Muscle layer of colon (tissue), 2 donors: ENCODE results near the gene NPAS3.

Experiments used
- H3K27ac ChIP-seq: one replicate; pipeline ENCODE4 v1.7.0; 2013; ENCODE audit warnings: low read depth, mild to moderate bottlenecking, low read length, moderate library complexity
- H3K27me3 ChIP-seq, 2 donors: one replicate each; pipeline ENCODE4 v1.7.0; 2013; ENCODE audit warnings: low read length in 2 of 2, mild to moderate bottlenecking in 2 of 2; ENCODE audit not compliant: insufficient read depth in 2 of 2, control insufficient read depth in 1 of 2
- H3K36me3 ChIP-seq: one replicate; pipeline ENCODE4 v1.7.0; 2013; ENCODE audit warnings: mild to moderate bottlenecking, low read length; ENCODE audit not compliant: insufficient read depth
- H3K4me1 ChIP-seq: one replicate; pipeline ENCODE4 v1.7.0; 2013; ENCODE audit warnings: mild to moderate bottlenecking, low read length; ENCODE audit not compliant: insufficient read depth
- H3K4me3 ChIP-seq, 2 donors: one replicate each; pipeline ENCODE4 v1.7.0; 2013; ENCODE audit warnings: low read length in 2 of 2, low read depth in 1 of 2, mild to moderate bottlenecking in 1 of 2, moderate library complexity in 1 of 2
- H3K9ac ChIP-seq: one replicate; pipeline ENCODE4 v1.7.0; 2013; ENCODE audit warnings: low read length
- H3K9me3 ChIP-seq: one replicate; pipeline ENCODE4 v1.7.0; 2013; ENCODE audit warnings: mild to moderate bottlenecking, low read length
- donor health status: abdominal sarcoma.
- donor health status: Adenocarcinoma of cecum.

NPAS3 gene

DNA sequence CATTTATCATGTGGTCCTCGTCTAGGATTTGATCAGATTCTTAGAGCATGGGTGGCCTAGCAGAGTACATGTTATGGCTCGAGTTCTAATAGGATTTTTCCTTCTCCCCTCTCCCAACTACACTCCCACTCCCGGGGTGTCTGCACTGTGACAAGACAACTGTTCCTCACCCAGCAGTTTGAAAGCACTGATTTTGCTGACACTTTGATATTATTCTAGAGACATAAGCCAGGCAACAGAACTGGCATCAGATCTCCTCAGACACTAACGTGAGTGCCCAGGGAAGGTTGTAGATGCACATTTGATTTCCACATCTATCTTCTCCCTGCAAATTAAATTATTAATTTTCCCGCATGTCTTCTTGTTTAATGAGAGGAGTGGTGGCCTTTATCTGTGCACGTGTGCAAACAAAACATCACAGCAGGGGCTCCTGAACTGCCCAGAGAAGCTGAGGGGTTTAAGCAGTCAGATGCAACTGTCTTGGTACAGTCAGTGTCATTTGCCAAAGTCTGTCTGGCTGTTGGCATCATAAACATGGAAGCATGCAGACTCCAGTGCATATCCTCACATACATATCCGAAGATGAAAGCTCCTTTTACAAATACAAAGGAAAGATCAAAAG lies 491.8 kb downstream of the NPAS3 start:
- Histone ChIP-seq H3K9me3 (no peaks in the 10 kb centered on the region), H3K36me3 (no peaks in the 10 kb centered on the region), H3K27ac (no peak overlapping the region), H3K27me3 (no peaks in the 10 kb centered on the region), H3K9ac (no peak overlapping the region), H3K4me3 (no peak overlapping the region), H3K4me1 (no peaks in the 10 kb centered on the region)

DNA sequence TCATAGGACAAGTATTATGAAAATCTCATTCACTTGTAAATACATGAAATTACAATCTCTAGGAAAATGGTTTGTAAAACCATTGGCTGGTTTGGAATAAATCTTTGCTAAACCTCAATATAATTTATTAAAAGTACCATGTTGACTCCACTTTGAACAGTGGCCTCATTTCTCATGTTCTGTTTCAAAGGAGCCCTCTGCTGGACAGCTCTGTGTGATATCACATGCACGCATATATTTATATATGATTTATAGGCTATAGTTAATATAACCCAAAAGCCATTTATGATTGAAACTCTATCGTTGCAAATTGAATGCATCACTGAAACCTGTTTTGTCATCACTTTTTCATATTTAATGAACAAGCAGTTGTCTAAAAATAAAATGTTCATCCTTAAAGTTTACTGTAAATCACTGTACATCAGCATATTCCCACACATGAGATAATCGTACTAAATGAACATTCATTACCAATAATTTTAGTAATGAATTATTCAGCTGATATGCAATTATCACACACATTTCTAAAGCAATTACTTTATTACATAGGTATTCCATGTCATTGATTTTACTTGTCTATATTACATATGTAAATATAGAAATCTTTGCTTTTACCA lies 493.8 kb downstream of the NPAS3 start:
- Histone ChIP-seq H3K9ac (no peak overlapping the region), H3K36me3 (no peaks in the 10 kb centered on the region)

DNA sequence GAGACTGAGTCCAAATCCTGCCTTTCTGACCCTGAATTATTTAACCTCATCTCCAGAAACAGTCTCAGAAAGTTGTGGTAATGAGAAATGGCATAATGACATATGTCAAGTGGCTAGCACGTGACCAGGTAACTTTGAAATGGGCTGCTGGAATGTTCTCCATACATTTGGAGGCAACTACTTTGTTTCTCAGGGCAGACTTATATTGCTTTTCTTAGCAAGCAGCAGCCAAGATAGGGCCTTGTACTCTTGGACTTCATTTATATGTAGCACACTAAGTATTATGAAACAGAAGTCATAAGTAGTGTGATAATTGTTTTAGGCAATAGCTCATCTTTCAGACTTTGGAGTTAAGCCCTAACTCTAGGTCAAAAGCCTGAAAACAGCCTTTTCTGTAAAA lies 494.7 kb downstream of the NPAS3 start:
- Histone ChIP-seq H3K9ac (no peak overlapping the region), H3K36me3 (no peaks in the 10 kb centered on the region), H3K9me3 (no peaks in the 10 kb centered on the region), H3K4me3 (no peak overlapping the region), H3K27me3 (no peaks in the 10 kb centered on the region), H3K4me1 (no peaks in the 10 kb centered on the region), H3K27ac (no peak overlapping the region)

More for the DNA sequence above, 493.8 kb downstream of the NPAS3 start:
- H3K27ac ChIP-seq, result no peak overlapping the region
- no peaks in the 10 kb centered on the region for H3K9me3 ChIP-seq
- H3K27me3 ChIP-seq, result no peaks in the 10 kb centered on the region
- no peak overlapping the region for H3K4me3 ChIP-seq
- H3K4me1 ChIP-seq, result no peaks in the 10 kb centered on the region

GRCh38 chr14:33435911-33436689 lies 497.4 kb downstream of the NPAS3 start:
- Histone ChIP-seq H3K27me3 (no peaks in the 10 kb centered on the region), H3K9me3 (no peaks in the 10 kb centered on the region), H3K36me3 (no peaks in the 10 kb centered on the region), H3K4me3 (no peak overlapping the region), H3K4me1 (no peaks in the 10 kb centered on the region), H3K9ac (no peak overlapping the region), H3K27ac (no peak overlapping the region)

DNA sequence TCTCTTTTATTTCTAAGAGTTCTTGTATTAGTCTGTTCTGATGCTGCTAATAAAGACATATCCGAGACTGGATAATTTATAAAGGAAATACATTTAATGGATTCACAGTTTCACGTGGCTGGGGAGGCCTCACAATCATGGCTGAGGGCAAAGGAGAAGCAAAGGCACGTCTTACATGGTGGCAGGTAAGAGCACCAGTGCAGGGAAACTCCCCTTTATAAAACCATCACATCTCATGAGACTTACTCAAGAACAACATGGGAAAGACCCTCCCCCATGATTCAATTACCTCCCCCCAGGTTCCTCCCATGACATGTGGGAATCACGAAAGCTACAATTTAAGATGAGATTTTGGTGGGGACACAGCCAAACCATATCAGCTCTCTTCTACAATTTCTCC lies 503.0 kb downstream of the NPAS3 start:
- Histone ChIP-seq H3K9me3 (no peaks in the 10 kb centered on the region), H3K4me3 (no peak overlapping the region), H3K27ac (no peak overlapping the region), H3K27me3 (no peaks in the 10 kb centered on the region), H3K9ac (no peak overlapping the region), H3K36me3 (no peaks in the 10 kb centered on the region), H3K4me1 (no peaks in the 10 kb centered on the region)

DNA sequence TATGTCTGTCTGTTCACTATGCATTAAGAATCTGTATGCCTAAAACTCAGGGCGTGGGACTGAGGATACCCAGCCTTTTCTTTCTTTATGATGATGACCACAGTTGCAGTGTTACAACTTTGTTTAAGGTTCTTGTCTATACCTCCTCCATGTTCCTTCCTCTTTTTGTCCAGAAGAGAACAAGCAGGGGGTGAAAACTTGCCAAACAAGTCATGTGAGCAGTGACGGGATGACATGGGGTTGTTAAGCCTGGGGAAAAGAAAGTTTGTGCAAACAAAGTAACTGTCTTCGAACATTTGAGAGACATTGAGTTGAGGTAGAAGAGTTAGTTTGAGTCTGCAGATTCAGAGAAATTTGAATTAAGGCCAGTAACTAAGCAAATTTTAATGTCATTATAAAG lies 505.5 kb downstream of the NPAS3 start:
- Histone ChIP-seq H3K27ac (no peak overlapping the region), H3K4me1 (peaks cover 8% of the 10 kb centered on the region), H3K4me3 (no peak overlapping the region), H3K9me3 (no peaks in the 10 kb centered on the region), H3K27me3 (no peaks in the 10 kb centered on the region), H3K36me3 (no peaks in the 10 kb centered on the region), H3K9ac (no peak overlapping the region)

GRCh38 chr14:33449268-33449667 lies 510.6 kb downstream of the NPAS3 start:
- H3K9me3 ChIP-seq, result no peaks in the 10 kb centered on the region
- H3K27ac ChIP-seq, result no peak overlapping the region
- H3K36me3 ChIP-seq, result no peaks in the 10 kb centered on the region
- H3K27me3 ChIP-seq, result no peaks in the 10 kb centered on the region
- H3K4me1 ChIP-seq, result peaks cover 44% of the 10 kb centered on the region
- H3K4me3 ChIP-seq, result no peak overlapping the region
- H3K9ac ChIP-seq, result no peak overlapping the region

- Histone ChIP-seq H3K4me3 (no peak overlapping the region), H3K4me1 (peaks cover 50% of the 10 kb centered on the region), H3K9me3 (no peaks in the 10 kb centered on the region), H3K36me3 (no peaks in the 10 kb centered on the region), H3K9ac (no peak overlapping the region), H3K27ac (no peak overlapping the region), H3K27me3 (no peaks in the 10 kb centered on the region)
Observed at GRCh38 chr14:33449703-33450395, 511.2 kb downstream of the NPAS3 start.

GRCh38 chr14:33450416-33450815 lies 511.7 kb downstream of the NPAS3 start:
- Histone ChIP-seq H3K9ac (no peak overlapping the region), H3K9me3 (no peaks in the 10 kb centered on the region), H3K4me3 (no peak overlapping the region), H3K4me1 (peaks cover 54% of the 10 kb centered on the region), H3K27me3 (no peaks in the 10 kb centered on the region), H3K27ac (no peak overlapping the region), H3K36me3 (no peaks in the 10 kb centered on the region)

DNA sequence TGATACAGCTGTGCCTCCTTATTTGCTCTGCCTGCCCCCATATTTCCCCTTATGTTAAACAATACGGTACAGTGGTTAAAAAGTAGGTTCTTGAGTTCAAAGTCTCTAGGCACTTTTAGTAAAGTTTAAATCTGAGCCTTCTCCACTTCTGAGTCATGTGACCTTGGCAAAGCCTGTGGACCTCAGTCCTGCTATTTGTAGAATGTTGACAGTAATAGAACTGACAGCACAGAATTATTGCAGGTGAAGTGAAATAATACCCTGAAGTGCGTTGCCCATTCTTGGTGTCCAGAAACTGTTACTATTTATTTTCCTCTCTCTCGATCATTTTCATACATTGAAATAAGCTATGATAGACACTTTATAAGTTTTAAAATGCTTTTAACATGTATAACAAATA lies 512.5 kb downstream of the NPAS3 start:
- Histone ChIP-seq H3K9me3 (no peaks in the 10 kb centered on the region), H3K27ac (no peak overlapping the region), H3K9ac (no peak overlapping the region), H3K27me3 (no peaks in the 10 kb centered on the region), H3K36me3 (no peaks in the 10 kb centered on the region), H3K4me1 (peaks cover 60% of the 10 kb centered on the region), H3K4me3 (no peak overlapping the region)

GRCh38 chr14:33452995-33453394 lies 514.3 kb downstream of the NPAS3 start:
- Histone ChIP-seq H3K9ac (no peak overlapping the region), H3K4me3 (no peak overlapping the region), H3K9me3 (no peaks in the 10 kb centered on the region), H3K27me3 (no peaks in the 10 kb centered on the region), H3K36me3 (no peaks in the 10 kb centered on the region), H3K4me1 (peaks cover 60% of the 10 kb centered on the region), H3K27ac (no peak overlapping the region)
